Kasumi-1 (cell line): Measurements from ENCODE around the gene OBSL1.
A peak's percentile ranks its signal among the peaks of the same experiment; 100 is the strongest.

Source experiments
- DNase-seq, 2 experiments: peaks; one replicate each; lab custom pipeline; 2025; lab: John Stamatoyannopoulos, UW

OBSL1 gene

DNA sequence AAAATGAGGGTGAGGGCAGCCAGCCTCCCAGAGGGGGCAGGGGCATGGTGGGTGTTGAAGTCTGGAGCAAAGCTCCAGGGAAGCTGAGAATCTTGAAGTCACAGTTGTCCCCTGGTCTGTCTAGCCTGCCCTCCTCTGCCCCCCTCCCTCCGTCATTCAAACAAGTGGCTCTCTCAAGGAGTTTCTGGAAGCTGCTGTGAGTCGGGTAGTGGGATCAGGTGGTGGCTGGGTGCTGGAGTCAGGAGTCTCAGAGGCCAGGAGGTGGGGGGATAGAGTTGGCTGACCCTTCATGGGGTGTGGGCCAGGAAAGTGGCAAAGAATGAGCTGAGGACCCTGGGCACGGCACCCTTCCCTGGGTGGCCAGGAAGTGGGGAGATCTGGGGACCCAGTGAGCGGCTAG lies 57.6 kb downstream of the OBSL1 start:
- no peak for DNase-seq

- DNase-seq, result no peak
These were observed 58.7 kb downstream of the OBSL1 start for GRCh38 chr2:219512524-219513216.

DNA sequence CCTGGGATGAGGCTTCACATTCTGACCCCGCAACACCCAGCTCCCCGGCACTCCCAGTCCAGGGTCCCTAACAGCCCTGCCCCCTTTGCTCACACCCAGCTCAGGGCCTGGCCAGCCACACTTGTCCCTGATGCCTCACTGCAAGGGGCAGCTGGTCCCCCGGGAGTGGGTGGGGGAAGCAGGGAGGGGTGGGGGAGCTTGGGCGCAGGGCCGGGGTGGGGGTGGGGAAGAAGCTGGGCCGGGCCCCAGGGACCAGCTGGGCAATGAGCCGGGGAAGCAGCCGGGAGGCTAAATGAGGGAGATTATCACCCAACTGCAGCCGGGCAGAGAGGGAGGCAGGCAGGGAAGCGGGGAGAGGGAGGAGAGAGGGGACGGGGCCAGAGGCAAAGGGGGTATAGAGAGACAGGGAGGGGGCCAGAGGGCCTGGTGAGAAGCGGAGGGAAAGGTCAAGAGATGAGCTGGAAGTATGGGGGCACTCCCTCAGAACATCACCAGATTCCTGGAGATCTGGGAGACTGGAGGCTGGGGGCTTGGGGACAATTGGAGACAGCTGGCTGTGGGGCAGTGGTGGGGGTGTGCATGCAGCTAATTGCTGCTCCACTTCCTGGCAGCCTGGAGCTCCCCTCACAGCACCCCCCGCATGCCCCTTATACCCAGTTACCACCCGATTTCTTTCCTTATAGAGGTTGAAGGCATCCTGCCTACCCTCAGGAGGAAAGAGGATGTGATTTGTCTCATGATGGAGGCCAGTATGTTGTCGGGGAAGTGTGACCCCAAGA lies 59.6 kb downstream of the OBSL1 start:
- DNase-seq, result no peak

DNA sequence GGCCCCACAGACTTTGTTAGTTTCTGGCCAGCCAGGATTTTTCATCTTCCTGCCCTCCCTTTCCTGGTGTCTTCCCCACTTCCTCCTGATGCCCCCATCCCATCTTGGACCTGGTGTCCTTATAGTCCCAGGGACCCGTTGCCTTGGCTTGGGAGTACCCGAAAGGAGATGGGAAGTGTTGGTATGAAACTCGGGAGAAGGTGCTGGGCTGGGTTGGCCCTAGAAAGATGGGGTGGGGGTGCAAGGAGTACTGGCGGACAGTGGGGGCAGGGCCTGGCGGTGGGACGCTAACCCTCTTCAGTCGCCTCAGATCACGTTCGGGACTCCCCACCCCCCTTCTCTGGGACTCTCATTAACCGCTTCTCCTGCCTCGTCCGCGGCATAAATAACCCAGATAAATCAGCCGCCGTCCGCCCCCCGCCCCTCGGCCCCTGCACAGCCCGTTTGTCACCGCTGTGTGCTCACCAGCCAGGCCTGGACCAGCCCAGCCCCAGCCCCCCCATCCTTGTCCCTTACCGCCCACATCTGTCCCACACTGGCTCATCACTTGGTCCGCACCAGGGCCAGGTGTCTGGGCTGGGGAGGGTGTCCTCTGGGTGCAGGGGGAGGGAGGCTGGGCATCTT lies 60.7 kb downstream of the OBSL1 start:
- DNase-seq, result no peak

- peak; percentile 15 to 22 for DNase-seq
These were observed 61.4 kb downstream of the OBSL1 start for GRCh38 chr2:219509780-219510511.

GRCh38 chr2:219508971-219509779 lies 62.2 kb downstream of the OBSL1 start:
- DNase-seq, result no peak

- no peak for DNase-seq
These were observed 63.0 kb downstream of the OBSL1 start for GRCh38 chr2:219508444-219508734.

GRCh38 chr2:219507581-219508443 lies 63.5 kb downstream of the OBSL1 start:
- no peak for DNase-seq

DNA sequence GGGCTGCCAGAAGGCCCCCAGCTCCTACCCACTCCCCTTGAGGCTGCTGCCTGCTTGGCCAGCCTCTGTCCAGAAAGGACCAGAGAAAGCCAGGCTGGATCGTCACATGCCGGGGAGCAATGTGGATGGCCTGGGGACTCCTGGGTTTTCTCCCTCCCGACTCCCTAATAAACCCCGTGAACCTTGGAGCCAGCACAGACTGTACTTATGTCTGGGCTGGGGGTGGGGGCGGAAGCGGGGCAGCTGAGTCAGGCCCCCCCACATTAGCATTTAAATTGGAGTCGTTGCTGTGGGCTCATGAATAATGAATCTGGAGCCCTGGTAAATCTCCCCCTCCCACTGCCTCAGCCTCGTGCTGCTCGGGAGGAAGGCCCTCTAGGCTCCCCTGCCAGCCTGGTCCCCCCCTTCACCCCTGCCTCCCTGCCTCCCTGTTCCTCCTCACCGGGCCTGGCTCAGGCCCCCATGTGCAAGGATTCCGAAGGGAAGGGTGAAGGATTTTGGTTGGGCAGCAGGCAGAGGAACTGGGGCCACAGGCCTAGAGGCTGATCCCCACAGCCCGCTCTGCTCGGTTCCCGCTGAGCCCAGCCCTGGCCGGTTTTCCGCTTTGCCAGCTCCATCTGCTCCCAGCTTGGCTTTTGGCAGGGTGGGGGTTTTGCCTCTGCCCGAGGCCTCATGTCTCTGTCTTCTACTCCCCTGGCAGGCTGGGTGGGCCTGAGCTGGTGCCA lies 64.4 kb downstream of the OBSL1 start:
- DNase-seq, result no peak

DNA sequence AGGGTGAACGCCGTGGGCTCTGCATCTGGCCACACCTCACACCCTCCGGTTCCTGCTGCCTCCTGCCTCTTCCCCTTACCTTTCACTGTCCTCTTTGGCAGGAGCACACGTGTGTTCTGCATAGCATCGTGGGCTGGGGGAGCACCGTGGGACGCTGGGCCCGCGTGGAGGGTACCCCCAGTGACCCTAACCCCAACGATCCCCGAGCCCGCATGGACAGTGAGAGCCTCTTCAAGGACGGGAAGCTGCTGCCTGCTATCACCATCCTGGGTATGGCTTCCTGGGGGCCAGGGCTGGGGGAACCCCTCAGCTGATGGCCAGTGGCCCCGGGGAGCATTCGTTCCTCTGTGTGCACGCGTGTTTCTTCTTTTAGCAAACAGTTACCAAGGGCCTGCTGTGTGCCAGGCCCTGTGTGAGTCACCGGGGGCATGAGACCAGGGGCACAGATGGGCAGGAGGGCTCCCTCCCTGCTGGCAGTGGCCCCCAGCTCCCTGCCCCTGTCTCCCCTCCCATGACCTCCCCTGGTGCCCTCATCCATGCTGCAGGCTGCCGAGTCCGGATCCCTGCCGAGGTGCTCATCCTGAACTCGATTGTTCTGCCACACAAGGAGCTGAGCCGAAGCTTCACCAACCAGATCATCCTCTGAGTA lies 65.1 kb downstream of the OBSL1 start:
- DNase-seq, result no peak

GRCh38 chr2:219505585-219505984 lies 65.8 kb downstream of the OBSL1 start:
- no peak for DNase-seq

DNA sequence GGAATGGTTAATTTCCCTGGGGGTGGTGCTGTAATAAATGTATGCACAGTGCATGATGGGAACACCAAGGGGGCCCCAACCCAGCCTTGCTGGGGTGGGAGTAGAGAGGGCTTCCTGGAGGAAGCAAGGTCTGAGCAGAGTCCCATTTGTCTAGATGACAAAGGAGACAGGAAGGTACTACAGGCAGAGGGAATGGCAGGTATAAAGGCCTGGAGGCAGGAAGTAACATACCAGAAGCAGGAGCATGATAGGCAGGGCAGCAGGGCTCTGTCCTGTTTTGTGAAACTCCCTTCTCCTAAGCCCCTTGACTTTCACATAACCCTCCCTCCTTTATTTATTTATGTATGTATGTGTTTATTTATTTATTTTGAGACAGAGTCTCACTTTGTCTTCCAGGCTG lies 68.7 kb downstream of the OBSL1 start:
- no peak for DNase-seq

DNA sequence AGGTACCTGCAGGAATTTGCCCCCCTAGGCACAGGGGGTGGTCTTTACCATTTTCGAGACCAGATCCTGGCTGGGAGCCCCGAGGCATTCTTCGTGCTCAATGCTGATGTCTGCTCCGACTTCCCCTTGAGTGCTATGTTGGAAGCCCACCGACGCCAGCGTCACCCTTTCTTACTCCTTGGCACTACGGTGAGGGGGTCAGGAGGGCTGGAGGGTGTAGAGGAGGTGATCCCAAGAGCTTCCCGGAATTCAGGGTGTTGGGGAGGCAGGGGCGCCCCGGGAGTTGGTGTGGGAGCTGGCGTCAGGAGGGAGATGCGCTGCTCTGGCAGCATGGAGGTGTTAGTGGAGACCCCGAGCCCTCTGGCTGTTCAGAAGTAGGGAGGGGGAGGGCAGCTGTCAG lies 69.5 kb downstream of the OBSL1 start:
- DNase-seq, result no peak
